Osteocyte (in vitro differentiated cells): ENCODE data around the gene CST9. TPM values are rescaled to one million over a fixed set of nuclear protein-coding genes. Genes with fewer than 3 reads are reported as not detected.
"Not testable (repeated sequence)": the region's sequence is repeated elsewhere in the genome, so short reads cannot be mapped to it uniquely, and the experiment has no call there.

ENCODE experiments used
- DNase-seq: peaks from one replicate; pipeline ENCODE4 v3.0.0; 2021; ENCODE audit warnings: mixed read lengths; ENCODE audit not compliant: unreplicated experiment; ENCODE audit errors: extremely low spot score
- H3K27ac Mint-ChIP-seq: one replicate; pipeline ENCODE4 v1.8.0; 2021; ENCODE audit warnings: mild to moderate bottlenecking, mixed read lengths; ENCODE audit not compliant: unreplicated experiment
- H3K27me3 Mint-ChIP-seq: one replicate; pipeline ENCODE4 v1.8.0; 2021; ENCODE audit warnings: mixed read lengths; ENCODE audit not compliant: unreplicated experiment
- H3K36me3 Mint-ChIP-seq: one replicate; pipeline ENCODE4 v1.8.0; 2021; ENCODE audit warnings: mixed read lengths; ENCODE audit not compliant: unreplicated experiment
- H3K4me1 Mint-ChIP-seq: one replicate; pipeline ENCODE4 v1.8.0; 2021; ENCODE audit warnings: mixed read lengths; ENCODE audit not compliant: unreplicated experiment
- H3K4me3 Mint-ChIP-seq: one replicate; pipeline ENCODE4 v1.8.0; 2021; ENCODE audit warnings: mild to moderate bottlenecking, moderate library complexity, mixed read lengths; ENCODE audit not compliant: unreplicated experiment
- H3K9me3 Mint-ChIP-seq: one replicate; pipeline ENCODE4 v1.8.0; 2021; ENCODE audit warnings: mixed read lengths; ENCODE audit not compliant: unreplicated experiment
- total RNA-seq: library from RNA; stranded (reverse); gene quantifications from 2 replicates; pipeline ENCODE4 v1.2.1, GENCODE V29; 2021
- TF ChIP-seq, protein P1 (sequence below): fragments of 200-600 bp; sonication (generic); IDR thresholded peaks from 2 replicates; pipeline ENCODE4 v1.5.0; 2021; ENCODE audit warnings: antibody characterized with exemption, mild to moderate bottlenecking, moderate library complexity

Gene CST9
- total RNA-seq, 1 donor from 2014 or later = not detected

- no peaks in the 10 kb centered on the region for H3K27me3 Mint-ChIP-seq
- DNase-seq = no peak
- TF ChIP-seq, protein P1, sequence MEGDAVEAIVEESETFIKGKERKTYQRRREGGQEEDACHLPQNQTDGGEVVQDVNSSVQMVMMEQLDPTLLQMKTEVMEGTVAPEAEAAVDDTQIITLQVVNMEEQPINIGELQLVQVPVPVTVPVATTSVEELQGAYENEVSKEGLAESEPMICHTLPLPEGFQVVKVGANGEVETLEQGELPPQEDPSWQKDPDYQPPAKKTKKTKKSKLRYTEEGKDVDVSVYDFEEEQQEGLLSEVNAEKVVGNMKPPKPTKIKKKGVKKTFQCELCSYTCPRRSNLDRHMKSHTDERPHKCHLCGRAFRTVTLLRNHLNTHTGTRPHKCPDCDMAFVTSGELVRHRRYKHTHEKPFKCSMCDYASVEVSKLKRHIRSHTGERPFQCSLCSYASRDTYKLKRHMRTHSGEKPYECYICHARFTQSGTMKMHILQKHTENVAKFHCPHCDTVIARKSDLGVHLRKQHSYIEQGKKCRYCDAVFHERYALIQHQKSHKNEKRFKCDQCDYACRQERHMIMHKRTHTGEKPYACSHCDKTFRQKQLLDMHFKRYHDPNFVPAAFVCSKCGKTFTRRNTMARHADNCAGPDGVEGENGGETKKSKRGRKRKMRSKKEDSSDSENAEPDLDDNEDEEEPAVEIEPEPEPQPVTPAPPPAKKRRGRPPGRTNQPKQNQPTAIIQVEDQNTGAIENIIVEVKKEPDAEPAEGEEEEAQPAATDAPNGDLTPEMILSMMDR = no peak
Measured at GRCh38 chr20:23626040-23626620, 20.4 kb upstream of the CST9 start.

GRCh38 chr20:23625236-23625964 is 19.7 kb upstream of the CST9 start:
- peaks cover 57% of the 10 kb centered on the region for H3K4me1 Mint-ChIP-seq
- no peak overlapping the region for H3K4me3 Mint-ChIP-seq
- TF ChIP-seq, protein P1 = no peak
- H3K27me3 Mint-ChIP-seq = no peaks in the 10 kb centered on the region
- H3K36me3 Mint-ChIP-seq = peaks cover 7% of the 10 kb centered on the region
- peak overlapping the region; percentile 85 for H3K27ac Mint-ChIP-seq
- DNase-seq = no peak
- peaks cover 22% of the 10 kb centered on the region for H3K9me3 Mint-ChIP-seq

More at GRCh38 chr20:23626040-23626620, 20.4 kb upstream of the CST9 start:
- Mint-ChIP-seq H3K27ac (no peak overlapping the region), H3K9me3 (peaks cover 22% of the 10 kb centered on the region), H3K4me3 (no peak overlapping the region), H3K36me3 (peaks cover 7% of the 10 kb centered on the region), H3K4me1 (peaks cover 57% of the 10 kb centered on the region)

DNA sequence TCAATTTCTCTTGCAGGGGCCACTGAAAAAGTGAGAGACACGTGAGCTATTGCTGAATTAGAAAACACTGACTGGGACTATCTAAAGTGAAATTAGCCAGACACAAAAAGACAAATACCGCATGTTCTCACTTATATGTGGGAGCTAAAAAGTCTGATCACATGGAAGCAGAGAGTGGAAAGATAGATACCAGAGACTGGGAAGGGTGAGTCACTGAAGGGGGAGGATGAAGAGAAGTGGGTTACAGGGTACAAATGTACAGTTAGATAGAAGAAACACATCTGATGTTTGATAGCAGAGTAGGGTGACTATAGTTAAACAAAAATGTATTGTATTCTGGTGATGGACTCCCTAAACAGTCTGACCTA is 18.6 kb upstream of the CST9 start:
- H3K9me3 Mint-ChIP-seq = peaks cover 22% of the 10 kb centered on the region
- H3K27ac Mint-ChIP-seq = peak overlapping the region; percentile 85
- TF ChIP-seq, protein P1 = no peak
- peaks cover 49% of the 10 kb centered on the region for H3K4me1 Mint-ChIP-seq
- no peaks in the 10 kb centered on the region for H3K27me3 Mint-ChIP-seq
- DNase-seq = no peak
- peaks cover 7% of the 10 kb centered on the region for H3K36me3 Mint-ChIP-seq
- H3K4me3 Mint-ChIP-seq = no peak overlapping the region

DNA sequence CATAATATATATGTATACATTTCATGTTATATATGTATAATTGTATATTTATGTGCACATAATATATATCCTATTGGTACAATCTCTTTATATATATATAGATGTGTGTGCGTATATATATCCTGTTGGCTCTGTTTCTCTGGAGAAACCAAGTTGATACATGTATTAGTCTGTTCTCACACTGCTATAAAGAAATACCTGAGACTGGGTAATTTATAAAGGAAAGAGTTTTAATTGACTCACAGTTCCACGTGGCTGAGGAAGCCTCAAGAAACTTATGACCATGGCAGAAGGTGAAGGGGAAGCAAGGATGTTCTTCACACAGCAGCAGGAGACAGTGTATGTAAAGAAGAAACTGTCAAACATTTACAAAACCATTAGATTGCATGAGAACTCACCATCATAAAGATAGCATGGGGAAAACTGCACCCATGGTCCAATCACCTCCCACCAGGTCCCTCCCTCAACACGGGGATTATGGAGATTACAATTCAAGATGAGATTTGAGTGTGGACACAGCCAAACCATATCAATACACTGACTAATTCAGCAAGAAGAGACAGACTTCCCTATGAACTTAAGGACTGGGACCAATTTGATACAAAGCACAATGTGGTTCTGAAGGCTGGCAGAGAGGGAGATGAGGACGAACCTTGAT is 18.1 kb upstream of the CST9 start:
- peaks cover 21% of the 10 kb centered on the region for H3K9me3 Mint-ChIP-seq
- no peaks in the 10 kb centered on the region for H3K27me3 Mint-ChIP-seq
- H3K4me3 Mint-ChIP-seq = no peak overlapping the region
- H3K27ac Mint-ChIP-seq = peak overlapping the region; percentile 85
- DNase-seq = no peak
- H3K36me3 Mint-ChIP-seq = peaks cover 7% of the 10 kb centered on the region
- TF ChIP-seq, protein P1 = no peak
- peaks cover 44% of the 10 kb centered on the region for H3K4me1 Mint-ChIP-seq

GRCh38 chr20:23622839-23623343 is 17.2 kb upstream of the CST9 start:
- Mint-ChIP-seq H3K27ac (peak overlapping the region; percentile 98), H3K36me3 (peaks cover 4% of the 10 kb centered on the region), H3K9me3 (peaks cover 14% of the 10 kb centered on the region), H3K4me1 (peaks cover 39% of the 10 kb centered on the region), H3K4me3 (peak overlapping the region; percentile 64), H3K27me3 (peaks cover 4% of the 10 kb centered on the region)
- DNase-seq = no peak
- TF ChIP-seq, protein P1 = no peak

DNA sequence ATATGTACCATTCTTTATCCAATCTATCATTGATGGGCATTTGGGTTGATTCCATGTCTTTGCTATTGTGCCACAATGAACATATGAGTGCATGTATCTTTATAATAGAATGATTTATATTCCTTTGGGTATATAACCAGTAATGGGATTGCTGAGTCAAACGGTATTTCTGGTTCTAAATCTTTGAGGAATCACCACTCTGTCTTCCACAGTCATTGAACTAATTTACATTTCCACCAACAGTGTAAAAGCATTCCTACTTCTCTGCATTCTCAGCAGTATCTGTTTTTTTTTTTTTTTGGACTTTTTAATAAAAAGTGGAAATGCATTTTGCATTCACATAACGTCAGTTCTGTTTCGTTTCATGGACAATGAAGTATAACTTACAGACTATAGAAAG is 16.7 kb upstream of the CST9 start:
- Mint-ChIP-seq H3K4me3 (peak overlapping the region; percentile 64), H3K9me3 (peaks cover 12% of the 10 kb centered on the region), H3K27ac (peak overlapping the region; percentile 98), H3K4me1 (peaks cover 38% of the 10 kb centered on the region)
- not testable (repeated sequence) for H3K36me3 Mint-ChIP-seq, H3K27me3 Mint-ChIP-seq, DNase-seq

- H3K36me3 Mint-ChIP-seq = not testable (repeated sequence)
Measured at GRCh38 chr20:23620670-23621386, 15.1 kb upstream of the CST9 start.

More at GRCh38 chr20:23620670-23621386, 15.1 kb upstream of the CST9 start:
- H3K4me3 Mint-ChIP-seq, H3K27ac Mint-ChIP-seq, DNase-seq, H3K9me3 Mint-ChIP-seq, H3K27me3 Mint-ChIP-seq: not testable (repeated sequence)
- H3K4me1 Mint-ChIP-seq = peaks cover 30% of the 10 kb centered on the region
